GM18909 (cell line): Measurements from ENCODE around the gene MAGI3.
"Not testable (repeated sequence)": the region's sequence is repeated elsewhere in the genome, so short reads cannot be mapped to it uniquely, and the experiment has no call there.

ENCODE experiments used
- ATAC-seq: cut with Tn5 transposase; IDR thresholded peaks from one replicate; pipeline ENCODE4 v1.9.1; 2021; ENCODE audit warnings: mild to moderate bottlenecking; ENCODE audit not compliant: unreplicated experiment, poor library complexity

The MAGI3 gene

DNA sequence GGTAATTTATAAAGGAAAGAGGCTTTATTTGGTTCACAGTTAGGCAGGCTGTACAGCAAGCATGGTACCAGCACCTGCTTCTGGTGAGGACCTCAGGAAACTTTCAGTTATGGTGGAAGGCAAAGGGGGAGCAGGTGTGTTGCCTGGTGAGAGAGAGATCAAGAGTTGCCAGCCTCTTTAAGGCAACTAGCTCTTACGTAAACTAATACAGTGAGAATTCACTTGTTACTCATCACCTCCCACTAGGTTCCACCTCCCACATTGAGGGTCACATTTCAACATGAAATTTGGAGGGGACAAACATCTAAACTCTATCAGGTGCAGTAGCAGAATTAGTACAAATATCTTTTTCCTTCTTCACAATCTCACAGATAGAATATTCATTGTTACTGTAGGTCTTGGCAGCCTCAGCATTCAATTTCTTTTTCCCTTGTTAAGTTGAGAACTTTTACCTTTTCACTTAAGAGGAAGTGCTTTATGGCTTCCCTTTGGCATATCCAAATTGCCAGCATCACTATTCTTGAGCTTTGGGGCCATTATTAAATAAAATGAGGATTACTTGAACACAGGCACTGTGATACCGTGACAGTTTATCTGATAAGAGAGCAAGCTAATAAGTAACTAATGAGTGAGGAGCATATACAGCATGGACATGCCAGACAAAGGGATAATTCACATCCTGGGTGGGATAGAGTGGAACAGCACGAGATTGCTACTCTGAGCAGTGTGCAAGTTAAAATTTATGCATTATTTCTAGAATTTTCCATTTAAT is 48.4 kb downstream of the MAGI3 start:
- ATAC-seq, result no peak

DNA sequence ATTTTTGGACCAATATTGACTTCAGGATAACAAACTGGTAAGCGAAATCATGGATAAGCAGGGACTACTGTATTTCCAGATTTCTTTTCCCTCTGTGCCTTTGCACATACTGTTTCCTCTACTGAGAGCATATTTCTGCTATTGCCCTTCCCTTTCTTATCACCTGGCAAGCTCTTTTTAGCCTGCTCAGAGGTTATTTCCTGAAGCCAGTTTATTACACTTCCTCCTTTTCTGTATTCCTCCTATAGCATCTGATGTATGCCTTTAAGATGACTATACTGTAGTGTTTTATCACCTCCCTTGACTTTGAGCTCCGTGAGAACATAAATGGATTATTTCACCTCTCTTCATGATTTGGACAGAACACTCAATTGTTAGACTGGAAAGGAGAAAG is 49.0 kb downstream of the MAGI3 start:
- no peak for ATAC-seq

DNA sequence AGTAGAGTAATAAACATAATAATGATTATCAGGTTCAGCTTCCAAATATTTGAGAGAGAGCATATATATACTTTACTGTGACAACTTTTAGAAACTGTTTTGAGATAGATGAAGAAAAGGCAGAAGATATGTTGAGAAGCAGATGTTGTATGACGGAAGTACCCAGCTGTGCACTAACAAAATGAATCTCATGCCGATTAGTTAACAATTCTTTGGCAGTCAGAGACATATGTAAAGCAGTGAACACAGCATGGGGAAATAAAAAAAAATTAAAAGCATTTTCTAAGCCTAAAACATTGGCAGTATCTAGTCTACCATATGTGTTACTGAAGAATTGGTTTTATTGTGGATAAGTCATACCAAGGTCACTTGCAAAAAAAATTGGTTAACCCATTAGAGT is 51.8 kb downstream of the MAGI3 start:
- ATAC-seq, result no peak

DNA sequence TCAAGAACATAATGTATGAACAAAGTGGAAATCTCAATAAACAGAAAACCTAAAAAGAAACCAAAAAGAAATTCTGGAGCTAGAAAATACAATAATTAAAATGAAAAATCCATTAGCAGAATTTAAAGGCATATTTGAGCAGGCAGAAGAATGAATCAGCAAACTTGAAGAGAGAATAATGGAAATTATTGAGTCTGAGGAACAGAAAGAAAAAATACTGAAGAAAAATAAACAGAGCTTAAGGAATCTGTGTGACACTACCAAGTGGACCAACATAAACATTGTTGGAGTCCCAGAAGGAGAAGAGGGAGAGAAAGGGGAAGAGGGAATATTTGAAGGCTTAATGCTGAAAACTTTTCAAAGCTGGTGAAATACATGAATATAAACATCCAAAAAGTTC is 54.5 kb downstream of the MAGI3 start:
- no peak for ATAC-seq

DNA sequence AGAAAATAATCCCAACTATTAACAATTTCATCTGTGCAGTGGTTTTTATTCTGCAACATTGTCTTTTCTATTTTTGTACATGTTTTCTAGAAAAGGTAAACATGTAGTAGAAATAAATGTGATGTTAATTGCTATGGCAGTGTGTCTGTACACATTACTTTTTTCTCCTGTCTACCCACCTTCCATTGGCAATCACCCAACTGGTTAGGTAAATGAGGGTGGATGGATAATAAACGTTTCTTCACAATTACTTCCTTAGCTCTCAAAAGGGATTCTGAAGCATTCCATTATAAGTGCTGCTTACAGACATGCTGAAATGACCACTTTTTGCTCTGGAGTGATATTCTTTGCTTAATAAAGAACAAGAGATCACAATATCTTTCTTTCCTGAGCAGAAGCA is 61.4 kb downstream of the MAGI3 start:
- no peak for ATAC-seq

DNA sequence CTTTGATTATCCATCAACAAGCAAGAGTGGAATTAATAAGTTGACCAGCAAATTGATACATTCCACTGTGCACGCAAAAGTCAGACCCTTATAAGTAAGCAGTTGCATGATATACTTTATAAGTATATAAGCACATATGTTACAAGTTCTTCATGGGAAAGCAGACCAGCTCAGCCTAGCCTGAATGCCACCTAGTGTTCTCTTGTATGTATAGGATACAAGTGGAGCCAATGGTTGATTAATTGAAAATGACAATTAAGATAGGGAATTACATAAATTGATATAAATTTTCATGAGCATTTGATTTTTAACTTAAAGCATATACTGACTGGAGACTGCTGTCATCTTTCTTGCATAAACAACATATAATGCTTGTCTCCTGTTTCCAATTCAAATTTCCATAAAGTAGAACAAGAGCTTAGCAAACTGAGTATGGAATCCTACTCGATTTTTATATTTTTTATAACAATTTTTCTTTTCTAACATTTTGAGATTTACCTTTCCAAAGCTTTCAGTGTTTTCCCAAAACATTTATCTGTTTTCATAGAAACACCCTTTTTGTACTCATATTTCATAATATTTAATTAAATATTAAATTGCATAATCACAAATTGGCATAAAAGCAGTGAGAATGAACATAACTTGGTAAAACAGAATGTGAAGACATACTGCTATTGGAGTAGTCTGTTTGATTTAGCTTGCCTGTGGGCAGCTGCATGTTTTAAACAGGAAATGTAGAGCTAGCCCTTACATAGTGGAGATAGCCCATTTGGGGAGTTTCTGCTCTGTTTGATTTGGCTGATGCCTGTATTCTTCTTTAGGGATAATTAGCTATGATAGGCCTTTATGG is 62.8 kb downstream of the MAGI3 start:
- no peak for ATAC-seq

DNA sequence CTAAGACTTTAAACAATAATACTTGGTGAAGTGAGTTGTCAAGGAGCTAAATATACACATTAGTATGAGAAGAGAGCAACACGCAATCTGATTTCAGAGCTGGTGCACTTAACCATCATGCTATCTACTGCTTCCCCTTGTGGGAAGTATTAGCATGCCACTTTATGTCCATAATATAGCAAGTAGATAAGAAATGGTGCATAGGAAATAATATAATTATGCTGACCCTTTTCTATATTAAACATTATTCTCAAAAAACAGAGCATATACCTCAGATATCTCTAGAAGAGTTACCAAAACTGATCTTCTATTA is 63.4 kb downstream of the MAGI3 start:
- no peak for ATAC-seq

DNA sequence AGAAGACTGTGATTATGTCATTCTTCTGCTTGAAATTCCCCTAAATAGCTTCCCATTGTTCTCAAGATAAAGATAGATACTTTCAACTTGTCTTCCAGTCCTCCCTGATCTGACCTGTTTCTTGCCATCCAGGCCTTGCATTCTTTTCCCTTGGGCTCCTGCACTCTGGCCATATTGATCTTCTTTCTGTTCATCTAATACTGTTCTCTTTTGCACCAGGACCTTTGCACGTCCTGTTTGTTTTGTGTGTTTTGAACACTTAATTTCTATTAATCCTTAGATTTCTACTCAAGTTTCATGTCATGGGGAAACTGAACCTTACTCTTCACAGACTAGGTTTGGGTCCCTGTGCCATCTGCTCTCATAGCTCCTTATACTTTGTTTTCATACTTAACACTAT is 65.1 kb downstream of the MAGI3 start:
- no peak for ATAC-seq

DNA sequence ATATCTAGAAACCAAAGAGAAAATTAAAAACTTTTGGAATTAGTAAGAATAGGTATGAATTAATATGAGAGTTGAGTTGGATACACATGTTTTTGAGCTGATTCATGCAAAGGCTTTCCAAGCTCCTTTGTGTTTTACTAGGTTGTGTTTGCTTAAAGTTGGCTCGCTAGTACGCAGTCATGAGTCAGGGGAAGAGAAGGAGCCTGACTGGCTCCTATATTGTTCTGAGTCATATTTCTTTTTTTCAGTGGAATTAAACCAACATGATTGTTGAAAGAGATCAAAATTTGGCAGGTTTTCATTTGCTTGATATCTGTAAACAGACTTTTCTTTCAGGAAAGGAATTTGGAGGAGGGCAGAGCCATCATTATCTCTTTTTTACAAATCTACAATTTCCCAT is 66.7 kb downstream of the MAGI3 start:
- no peak for ATAC-seq

DNA sequence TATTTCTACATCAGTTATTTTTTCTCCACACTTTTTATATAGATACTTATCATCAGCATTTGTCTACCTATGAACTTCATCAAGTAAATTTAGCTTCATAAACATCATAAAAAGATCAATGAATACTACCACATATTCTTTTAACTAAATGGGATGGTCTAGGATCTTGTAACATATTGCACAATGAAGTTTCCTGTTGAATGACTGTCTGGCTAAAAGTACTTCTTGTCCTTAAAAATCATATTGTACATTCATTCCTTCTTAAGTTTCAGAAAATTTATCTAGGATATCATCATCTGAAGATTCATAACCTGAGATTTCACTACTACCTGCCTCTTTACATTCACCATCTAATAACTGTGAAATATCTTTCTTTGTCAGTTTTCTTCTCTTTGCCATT is 69.0 kb downstream of the MAGI3 start:
- ATAC-seq, result no peak

DNA sequence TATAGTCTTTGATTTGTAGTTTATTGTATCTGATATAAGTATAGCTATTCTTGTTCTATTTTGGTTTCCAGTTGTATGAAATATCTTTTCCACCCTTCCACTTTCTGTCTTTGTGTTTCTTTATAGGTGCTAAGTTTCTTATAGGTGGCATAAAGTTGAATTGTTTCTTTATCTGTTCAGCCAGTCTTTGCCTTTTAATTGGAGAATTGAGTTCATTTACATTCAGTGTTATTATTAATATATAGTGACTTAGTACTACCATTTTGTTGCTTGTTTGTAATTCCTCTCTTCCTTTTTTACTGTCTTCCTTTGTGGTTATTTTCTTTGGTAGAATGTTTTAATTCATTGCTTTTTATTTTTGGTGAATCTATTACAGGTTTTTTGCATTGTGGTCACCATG is 77.7 kb downstream of the MAGI3 start:
- ATAC-seq, result no peak

DNA sequence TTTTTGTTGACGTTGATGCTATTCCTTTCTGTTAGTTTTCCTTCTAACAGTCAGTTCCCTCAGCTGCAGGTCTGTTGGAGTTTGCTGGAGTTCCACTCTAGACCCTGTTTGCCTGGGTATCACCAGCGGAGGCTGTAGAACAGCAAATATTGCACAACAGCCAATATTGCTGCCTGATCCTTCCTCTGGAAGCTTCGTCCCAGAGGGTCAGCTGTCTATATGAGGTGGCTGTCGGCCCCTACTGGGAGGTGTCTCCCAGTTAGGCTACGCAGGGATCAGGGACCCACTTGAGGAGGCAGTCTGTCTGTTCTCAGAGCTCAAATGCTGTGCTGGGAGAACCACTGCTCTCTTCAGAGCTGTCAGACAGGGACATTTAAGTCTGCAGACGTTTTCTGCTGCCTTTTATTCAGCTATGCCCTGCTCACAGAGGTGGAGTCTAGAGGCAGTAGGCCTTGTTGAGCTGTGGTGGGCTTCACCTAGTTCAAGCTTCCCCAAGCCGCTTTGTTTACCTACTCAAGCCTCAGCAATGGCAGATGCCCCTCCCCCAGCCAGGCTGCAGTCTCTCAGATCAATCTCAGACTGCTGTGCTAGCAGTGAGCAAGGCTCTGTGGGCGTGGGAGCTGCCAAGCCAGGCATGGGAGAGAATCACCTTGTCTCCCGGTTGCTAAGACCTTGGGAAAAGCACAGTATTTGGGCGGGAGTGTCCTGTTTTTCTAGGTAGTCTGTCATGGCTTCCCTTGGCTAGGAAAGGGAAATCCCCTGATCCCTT is 88.3 kb downstream of the MAGI3 start:
- ATAC-seq, result not testable (repeated sequence)

DNA sequence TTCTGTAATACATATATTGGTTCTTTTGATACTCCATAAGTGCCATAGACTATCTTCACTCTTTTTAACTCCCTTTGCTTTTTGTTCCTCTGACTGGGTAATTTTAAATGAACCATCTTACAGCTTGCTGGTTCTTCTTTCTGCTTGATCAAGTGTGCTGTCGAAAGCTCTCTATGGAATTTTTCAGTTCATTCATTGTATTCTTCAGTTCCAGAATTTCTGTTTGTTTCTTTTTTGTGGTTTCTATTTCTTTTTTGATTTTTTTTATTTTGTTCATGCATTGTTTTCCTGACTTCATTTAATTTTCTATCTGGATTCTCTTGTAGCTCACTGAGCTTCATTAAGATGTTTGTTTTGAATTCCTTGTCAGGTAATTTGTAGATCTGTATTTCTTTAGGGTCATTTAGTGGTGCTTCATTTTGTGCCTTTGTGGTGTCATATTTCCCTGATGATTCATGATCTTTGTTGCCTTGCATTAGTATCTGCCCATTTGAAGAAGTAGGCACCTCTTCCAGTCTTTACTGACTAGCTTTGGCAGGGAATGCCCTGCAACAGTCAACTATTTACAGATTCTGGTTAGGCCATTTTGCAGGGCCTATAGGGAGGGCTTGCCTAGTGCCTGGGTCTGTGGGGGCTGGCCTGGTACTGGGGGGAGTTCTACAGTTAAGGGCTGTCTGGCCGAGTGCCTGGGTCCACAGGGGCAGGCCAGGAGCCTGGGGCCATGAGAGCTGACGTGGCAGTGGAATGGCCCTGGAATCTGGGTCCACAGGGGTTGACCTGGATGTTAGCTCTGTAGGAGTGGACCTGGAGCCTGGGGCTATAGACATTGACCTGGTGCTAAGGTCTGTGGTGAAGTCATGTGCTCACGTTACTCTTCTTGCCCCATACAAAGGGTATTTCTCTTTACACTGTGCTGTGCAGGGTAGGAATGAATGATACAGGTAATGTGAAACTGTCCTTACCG is 89.7 kb downstream of the MAGI3 start:
- ATAC-seq, result no peak

DNA sequence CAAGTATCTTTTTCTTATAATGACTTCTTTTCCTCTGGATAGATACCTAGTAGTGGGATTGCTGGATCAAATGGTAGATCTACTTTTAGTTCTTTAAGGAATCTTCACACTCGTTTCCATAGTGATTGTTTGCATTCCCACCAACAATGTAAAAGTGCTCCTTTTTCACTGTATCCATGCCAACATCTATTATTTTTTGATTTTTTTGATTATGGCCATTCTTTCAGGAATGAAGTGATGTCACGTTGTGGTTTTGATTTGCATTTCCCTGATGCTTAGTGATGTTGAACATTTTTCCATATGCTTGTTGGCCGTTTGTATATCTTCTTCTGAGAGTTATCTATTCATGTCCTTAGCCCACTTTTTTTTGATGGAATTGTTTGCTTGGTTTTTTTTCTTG is 94.8 kb downstream of the MAGI3 start:
- ATAC-seq, result not testable (repeated sequence)

DNA sequence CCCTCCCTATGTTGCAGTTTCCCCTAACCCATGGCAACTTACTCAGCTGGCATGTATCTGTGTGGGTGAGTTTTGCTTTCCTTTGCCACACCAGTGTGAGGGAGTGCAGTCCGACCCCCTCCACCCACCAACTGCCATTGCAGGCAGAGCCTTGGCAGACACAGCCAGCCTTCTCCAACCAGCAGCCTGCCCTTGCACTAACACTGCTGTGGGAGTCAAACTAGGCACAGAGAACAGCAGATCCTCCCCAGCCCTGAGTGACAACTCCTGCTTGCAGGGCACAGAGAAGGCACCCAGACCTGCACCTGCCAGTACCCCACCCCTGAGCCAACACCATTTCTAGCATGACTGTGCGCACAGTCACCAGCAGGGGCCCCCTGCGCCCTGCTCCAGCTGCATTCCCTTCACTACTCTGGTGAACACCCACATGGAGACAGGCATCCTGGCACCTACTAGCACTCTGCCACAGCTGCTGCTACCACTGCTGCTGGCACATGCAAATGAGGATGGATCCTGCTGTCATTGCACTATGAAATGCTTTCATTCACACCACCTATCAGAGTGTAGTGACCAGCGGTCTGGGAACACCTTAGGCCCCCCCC is 98.4 kb downstream of the MAGI3 start:
- ATAC-seq, result no peak

DNA sequence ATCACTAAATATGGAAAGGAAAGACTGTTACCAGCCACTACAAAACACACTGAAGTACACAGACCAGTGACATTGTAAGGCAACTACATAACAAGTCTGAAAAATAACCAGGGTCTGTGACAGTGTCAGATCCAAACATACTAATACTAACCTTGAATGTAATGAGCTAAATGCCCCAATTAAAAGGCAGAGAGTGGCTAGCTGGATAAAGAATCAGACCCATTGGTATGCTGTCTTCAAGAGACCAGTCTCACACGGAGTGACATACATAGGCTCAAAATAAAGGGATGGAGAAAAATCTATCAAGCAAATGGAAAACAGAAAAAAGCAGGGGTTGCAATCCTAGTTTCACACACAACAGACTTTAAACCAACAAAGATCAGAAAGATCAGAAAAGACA is 100.1 kb downstream of the MAGI3 start:
- ATAC-seq, result no peak

DNA sequence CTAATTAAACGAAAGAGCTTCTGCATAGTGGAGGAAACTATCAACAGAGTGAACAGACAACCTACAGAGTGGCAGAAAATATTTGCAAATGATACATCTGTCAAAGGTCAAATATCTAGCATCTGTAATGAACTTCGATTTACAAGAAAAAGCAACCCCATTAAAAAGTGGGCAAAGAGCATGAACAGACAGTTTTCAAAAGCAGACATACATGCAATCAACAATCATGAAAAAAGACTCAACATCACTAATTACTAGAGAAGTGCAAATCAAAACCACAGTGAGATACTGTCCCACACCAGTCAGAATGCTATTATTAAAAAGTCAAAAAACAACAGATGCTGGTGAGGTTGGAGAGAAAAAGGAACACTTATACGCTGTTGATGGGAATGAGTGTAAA is 103.2 kb downstream of the MAGI3 start:
- no peak for ATAC-seq

DNA sequence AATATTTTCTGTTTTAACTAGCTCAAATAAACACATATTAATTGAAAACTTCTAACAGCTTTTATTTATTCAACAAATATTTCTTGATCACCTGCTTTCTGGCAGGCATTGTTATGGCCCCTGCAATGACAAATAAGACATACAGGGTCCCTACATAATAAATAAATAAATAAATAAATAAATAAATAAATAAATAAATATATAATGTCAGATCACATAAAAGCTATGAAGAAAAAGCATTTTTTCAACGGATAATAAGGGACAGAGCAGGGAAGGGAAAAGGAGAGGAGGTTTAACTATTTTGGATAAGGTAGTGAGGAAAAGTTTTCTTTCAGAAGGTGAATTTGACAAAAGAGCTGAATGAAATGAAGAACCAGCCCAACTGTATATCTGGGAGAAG is 115.0 kb downstream of the MAGI3 start:
- ATAC-seq, result no peak

DNA sequence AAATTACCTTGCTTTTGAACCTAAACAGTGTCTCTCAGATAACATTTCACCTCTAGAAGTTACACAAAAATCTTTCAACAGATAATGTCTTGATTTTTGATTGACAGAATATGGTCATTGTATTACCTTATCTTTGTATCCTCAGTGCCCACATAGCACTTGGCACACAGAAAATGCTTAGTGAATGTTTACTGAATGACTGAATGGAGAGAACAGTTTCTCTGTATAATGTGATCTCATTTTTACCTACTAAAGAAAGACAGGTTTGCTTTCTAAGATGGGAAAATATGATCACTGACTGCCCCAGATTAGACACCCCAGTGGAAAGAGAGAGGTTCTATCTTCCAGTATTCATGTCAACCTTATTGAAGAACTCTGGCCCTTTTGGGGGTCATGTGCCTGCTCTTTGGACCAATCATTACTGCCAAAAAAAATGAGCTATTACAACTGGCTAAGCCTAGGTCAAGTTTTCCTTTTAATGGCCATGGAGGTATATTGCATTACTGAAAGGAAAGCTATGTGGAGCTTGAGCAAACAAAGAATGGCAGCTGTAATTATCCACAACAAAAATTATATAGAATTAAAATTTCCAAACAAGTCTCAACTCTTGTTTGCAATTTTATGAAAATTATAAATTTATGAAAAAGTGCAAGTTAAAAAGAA is 117.4 kb downstream of the MAGI3 start:
- ATAC-seq, result no peak
